Stomach (tissue), 9 donors: ENCODE results near the gene ASTN1. TPM values are rescaled to one million over a fixed set of nuclear protein-coding genes. Genes with fewer than 3 reads are reported as not detected.
A peak's percentile ranks its signal among the peaks of the same experiment; 100 is the strongest.

Source experiments
- DNase-seq, 2 donors: peaks; one replicate each; pipeline versions ENCODE4 v3.0.0 to v3.0.0-alpha.2; 2013 to 2019
- H3K27ac ChIP-seq, 5 donors: fragments of 200-600 bp in 4 of 5; sonication (generic) in 4 of 5; one replicate each; pipeline ENCODE4 v1.5.1; 2013 to 2019; ENCODE audit warnings: mild to moderate bottlenecking in 1 of 5, moderate library complexity in 1 of 5
- H3K27me3 ChIP-seq, 3 donors: fragments of 200-600 bp; sonication (generic); one replicate each; pipeline ENCODE4 v1.5.1; 2017 to 2019; ENCODE audit warnings: mixed run types in 1 of 3
- H3K36me3 ChIP-seq, 4 donors: fragments of 200-600 bp; sonication (generic); 1 replicate in 3 of 4; 2 replicates in 1 of 4; pipeline ENCODE4 v1.5.1; 2016 to 2019
- H3K4me1 ChIP-seq, 4 donors: fragments of 200-600 bp; sonication (generic); one replicate each; pipeline ENCODE4 v1.5.1; 2016 to 2019
- H3K4me3 ChIP-seq, 4 donors: fragments of 200-600 bp; sonication (generic) in 3 of 4; one replicate each; pipeline ENCODE4 v1.5.1; 2016 to 2019; ENCODE audit warnings: mild to moderate bottlenecking in 1 of 4
- H3K9me3 ChIP-seq, 4 donors: fragments of 200-600 bp; sonication (generic); one replicate each; pipeline ENCODE4 v1.5.1; 2016 to 2019
- CTCF ChIP-seq, 7 experiments: fragments of 450-650 bp in 4 of 7; fragments of 200-600 bp in 3 of 7; sonication (generic) in 3 of 7; IDR thresholded peaks; one replicate each; pipeline ENCODE4 v1.5.1; 2016 to 2019; ENCODE audit warnings: antibody characterized with exemption in 7 of 7, control low read depth in 2 of 7, mild to moderate bottlenecking in 1 of 7
- EP300 ChIP-seq: sonication (generic); formaldehyde crosslinking; IDR thresholded peaks from one replicate; pipeline ENCODE4 v1.6.1; 2017; ENCODE audit warnings: antibody characterized with exemption
- POLR2A ChIP-seq, 4 donors: fragments of 450-650 bp; IDR thresholded peaks; one replicate each; pipeline ENCODE4 v1.6.1; 2016; ENCODE audit warnings: antibody characterized with exemption in 4 of 4, control low read depth in 2 of 4, mild to moderate bottlenecking in 1 of 4, moderate library complexity in 1 of 4
- POLR2AphosphoS5 ChIP-seq, 3 donors: sonication (generic); formaldehyde crosslinking; IDR thresholded peaks; one replicate each; pipeline ENCODE4 v1.6.1; 2016; ENCODE audit warnings: antibody characterized with exemption in 3 of 3
- WGBS, 5 donors: extraction: QIAGEN DNeasy Blood & Tissue Kit in 3 of 5; methylation state at CpG; one replicate each; pipeline versions ENCODE4 v1.1.5 to v1.1.7; 2013 to 2018; 5-methylcytosine and 5-hydroxymethylcytosine counted together
- intact Hi-C: fragments of 100-400 bp; cut with DNase I; formaldehyde crosslinking; loops from one replicate; pipeline ENCODE4 v1.15.1; 2023; ENCODE audit warnings: low total_unique reads
- polyA plus RNA-seq, 3 donors: library from polyadenylated mRNA; stranded (reverse); fragments of 200-250 nt; gene quantifications; one replicate each; pipeline ENCODE4 v1.2.3, GENCODE V29; 2013
- small RNA-seq, 4 donors: library from RNA; depleted of rRNA; stranded (forward); fragments of <200 nt; gene quantifications; one replicate each; pipeline ENCODE3, GENCODE V24; 2016
- total RNA-seq, 5 donors: library from RNA; depleted of rRNA; stranded (reverse); fragments of >200 nt; gene quantifications; one replicate each; pipeline versions ENCODE4 v1.1.0 to v1.2.3, GENCODE V29; 2014 to 2016
- donor health status: healthy with polysubstance abuse.
- donor health status: Bipolar disorder and iron deficiency.
- donor health status: healthy.

ASTN1 gene
- total and polyA plus RNA-seq, 8 donors: 0.13 to 2.4 (median 0.51) TPM; not detected in 4

- no peak for TF ChIP-seq EP300
- TF ChIP-seq POLR2A (IDR thresholded peaks at IDR 0.05): no peak
- TF ChIP-seq CTCF (IDR thresholded peaks at IDR 0.05): no peak
- TF ChIP-seq POLR2AphosphoS5 (IDR thresholded peaks at IDR 0.05): no peak
Observed at GRCh38 chr1:176820391-176821031, 344.0 kb downstream of the ASTN1 start.

GRCh38 chr1:176816232-176816631 lies 348.3 kb downstream of the ASTN1 start:
- WGBS, 5 donors: 63 to 93% (median 89%) methylated on average over 3 of the region's 3 CpGs
- H3K4me3 ChIP-seq: no peak overlapping the region
- no peaks in the 10 kb centered on the region for H3K27me3 ChIP-seq
- H3K4me1 ChIP-seq: no peaks in the 10 kb centered on the region
- intact Hi-C loops: no loop called here
- DNase-seq: no peak
- no peak overlapping the region for H3K27ac ChIP-seq
- TF ChIP-seq POLR2AphosphoS5 (IDR thresholded peaks at IDR 0.05): no peak
- no peaks in the 10 kb centered on the region for H3K9me3 ChIP-seq
- H3K36me3 ChIP-seq: no peaks in the 10 kb centered on the region

More at GRCh38 chr1:176820391-176821031, 344.0 kb downstream of the ASTN1 start:
- Histone ChIP-seq H3K4me3 (no peak overlapping the region), H3K27ac (no peak overlapping the region), H3K27me3 (no peaks in the 10 kb centered on the region), H3K4me1 (no peaks in the 10 kb centered on the region), H3K36me3 (no peaks in the 10 kb centered on the region), H3K9me3 (no peaks in the 10 kb centered on the region)
- intact Hi-C loops: no loop called here
- WGBS, 5 donors: 67 to 83% (median 73%) methylated on average over 5 of the region's 5 CpGs
- DNase-seq: no peak

GRCh38 chr1:176815621-176816020 lies 348.9 kb downstream of the ASTN1 start:
- intact Hi-C loops: no loop called here
- Histone ChIP-seq H3K27me3 (no peaks in the 10 kb centered on the region), H3K27ac (no peak overlapping the region), H3K4me3 (no peak overlapping the region), H3K4me1 (no peaks in the 10 kb centered on the region), H3K9me3 (no peaks in the 10 kb centered on the region), H3K36me3 (no peaks in the 10 kb centered on the region)
- DNase-seq: no peak
- WGBS, 5 donors: 77 to 83% (median 82%) methylated on average over 6 of the region's 6 CpGs
- TF ChIP-seq POLR2AphosphoS5 (IDR thresholded peaks at IDR 0.05) (no peak), CTCF (IDR thresholded peaks at IDR 0.05) (no peak), EP300 (no peak), POLR2A (IDR thresholded peaks at IDR 0.05) (no peak)

GRCh38 chr1:176811511-176812288 lies 352.8 kb downstream of the ASTN1 start:
- H3K4me1 ChIP-seq: no peaks in the 10 kb centered on the region
- no peak overlapping the region for H3K27ac ChIP-seq
- TF ChIP-seq POLR2A (IDR thresholded peaks at IDR 0.05) (no peak), CTCF (IDR thresholded peaks at IDR 0.05) (no peak), EP300 (no peak), POLR2AphosphoS5 (IDR thresholded peaks at IDR 0.05) (no peak)
- H3K27me3 ChIP-seq: no peaks in the 10 kb centered on the region
- peak in 1 of 2 donors; percentile 14 for DNase-seq
- intact Hi-C loops: no loop called here
- 28 to 33% (median 32%) methylated on average over 4 of the region's 4 CpGs for WGBS, 5 donors
- H3K36me3 ChIP-seq: no peaks in the 10 kb centered on the region
- no peaks in the 10 kb centered on the region for H3K9me3 ChIP-seq
- H3K4me3 ChIP-seq: no peak overlapping the region

GRCh38 chr1:176809292-176809691 lies 355.2 kb downstream of the ASTN1 start:
- intact Hi-C loops: no loop called here
- H3K4me3 ChIP-seq: no peak overlapping the region
- no peaks in the 10 kb centered on the region for H3K9me3 ChIP-seq
- no peaks in the 10 kb centered on the region for H3K36me3 ChIP-seq
- TF ChIP-seq POLR2AphosphoS5 (IDR thresholded peaks at IDR 0.05): no peak
- no peak for TF ChIP-seq POLR2A (IDR thresholded peaks at IDR 0.05)
- no peak for TF ChIP-seq EP300
- H3K27ac ChIP-seq: no peak overlapping the region
- H3K4me1 ChIP-seq: no peaks in the 10 kb centered on the region
- WGBS, 5 donors: 71 to 84% (median 82%) methylated on average over 2 of the region's 2 CpGs
- no peak for DNase-seq
- H3K27me3 ChIP-seq: no peaks in the 10 kb centered on the region

Small RNA genes within 50 kb of the gene (small RNA-seq; reads per million reads assigned to genes)
- 0 to 0.75 (median 0.15) reads per million in 4 donors for gene MIR488

Other genes starting within 250 kb of the ASTN1 start
- gene BRINP2, start 6.2 kb upstream of the ASTN1 start, total RNA-seq: under 1 TPM in 1 of 5 donors, not detected in 4; 0.55 TPM
- under 1 TPM in 2 of 3 donors, not detected in 1; 0.08 to 0.15 TPM for gene BRINP2, start 6.2 kb upstream of the ASTN1 start, polyA plus RNA-seq